ENCODE results near the gene GPHN.
A peak's percentile ranks its signal among the peaks of the same experiment; 100 is the strongest.

DNA sequence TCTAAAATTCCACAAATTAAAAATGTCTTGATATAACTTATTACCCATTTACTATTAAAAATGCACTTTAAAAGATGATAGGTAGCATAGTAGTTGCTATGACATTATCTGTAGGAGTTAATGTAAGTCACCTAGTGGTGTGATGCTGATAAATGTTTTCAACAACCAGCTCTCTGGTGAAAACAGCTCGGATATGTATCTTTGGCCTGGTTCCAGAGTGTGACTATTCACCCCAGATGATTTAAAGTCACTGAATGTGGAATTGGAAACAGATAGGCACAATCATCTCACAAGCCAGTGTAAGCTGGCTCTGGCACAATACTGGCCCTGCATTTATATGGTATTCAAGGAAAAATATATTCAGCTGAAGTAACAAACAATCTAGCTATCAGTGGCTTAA lies 31.0 kb upstream of the GPHN start:
- TF ChIP-seq CTCF (IDR thresholded peaks at IDR 0.05), result peak in 1 of 7 experiments; percentile 10
- no peak for TF ChIP-seq POLR2A (IDR thresholded peaks at IDR 0.05)
